Endometrial microvascular endothelial cells (primary cell): Measurements from ENCODE around the gene UBN2. TPM values are rescaled to one million over a fixed set of nuclear protein-coding genes. Genes with fewer than 3 reads are reported as not detected.

Experiments used
- in situ Hi-C: cut with HindIII; loops from 2 replicates; pipeline ENCODE4 v1.10.0; 2017; ENCODE audit warnings: low sequenced_read_pairs, low pct_unique_long_range_greater_than_20kb; ENCODE audit errors: inconsistent ontology term
- total RNA-seq: library from RNA; depleted of rRNA; stranded (reverse); fragments of >200 nt; gene quantifications from one replicate; pipeline ENCODE4 v1.2.3, GENCODE V29; 2015; ENCODE audit errors: inconsistent ontology term

The UBN2 gene
- total RNA-seq, 1 donor from 2014 or later = 3.1 TPM

- in situ Hi-C loops = no loop called here
Measured at GRCh38 chr7:139230023-139230422, 1.0 kb upstream of the UBN2 start.

GRCh38 chr7:139230484-139230773 is 608 bp upstream of the UBN2 start:
- in situ Hi-C loops = no loop called here

GRCh38 chr7:139231513-139232376 is 708 bp downstream of the UBN2 start:
- in situ Hi-C loops = no loop called here

GRCh38 chr7:139232377-139232717 is 1.3 kb downstream of the UBN2 start:
- in situ Hi-C loops = no loop called here

- in situ Hi-C loops = no loop called here
Measured at GRCh38 chr7:139232904-139233303, 1.9 kb downstream of the UBN2 start.

- in situ Hi-C loops = no loop called here
Measured at GRCh38 chr7:139241258-139241657, 10.2 kb downstream of the UBN2 start.

GRCh38 chr7:139242741-139243281 is 11.8 kb downstream of the UBN2 start:
- in situ Hi-C loops = no loop called here

GRCh38 chr7:139245401-139245800 is 14.4 kb downstream of the UBN2 start:
- in situ Hi-C loops = no loop called here

GRCh38 chr7:139246494-139246893 is 15.5 kb downstream of the UBN2 start:
- in situ Hi-C loops = no loop called here

GRCh38 chr7:139246905-139247304 is 15.9 kb downstream of the UBN2 start:
- in situ Hi-C loops = no loop called here

- in situ Hi-C loops = no loop called here
Measured at GRCh38 chr7:139249179-139249810, 18.3 kb downstream of the UBN2 start.

- in situ Hi-C loops = no loop called here
Measured at GRCh38 chr7:139252451-139252850, 21.4 kb downstream of the UBN2 start.

- in situ Hi-C loops = no loop called here
Measured at GRCh38 chr7:139254281-139254680, 23.2 kb downstream of the UBN2 start.

- in situ Hi-C loops = no loop called here
Measured at GRCh38 chr7:139254728-139255127, 23.7 kb downstream of the UBN2 start.

GRCh38 chr7:139255290-139255689 is 24.3 kb downstream of the UBN2 start:
- in situ Hi-C loops = no loop called here

GRCh38 chr7:139259142-139259541 is 28.1 kb downstream of the UBN2 start:
- in situ Hi-C loops = no loop called here

GRCh38 chr7:139264220-139264619 is 33.2 kb downstream of the UBN2 start:
- in situ Hi-C loops = no loop called here

GRCh38 chr7:139265673-139266072 is 34.6 kb downstream of the UBN2 start:
- in situ Hi-C loops = no loop called here

- in situ Hi-C loops = no loop called here
Measured at GRCh38 chr7:139271718-139272628, 40.9 kb downstream of the UBN2 start.
